Measurements from ENCODE around the gene ENTPD2. TPM values are rescaled to one million over a fixed set of nuclear protein-coding genes. Genes with fewer than 3 reads are reported as not detected.

The ENTPD2 gene
- total and polyA plus RNA-seq, 10 of the 15 experiments (the other 5 are each of a cell fraction or from before 2014, with no cell fraction given): 0.15 to 1.8 (median 0.65) TPM; not detected in 2

- TF ChIP-seq ZNF592 (IDR thresholded peaks at IDR 0.05) (no peak), PAX5 (IDR thresholded peaks at IDR 0.05; ENCODE audit: borderline replicate concordance, low read depth, low read length) (0 out of 2 replicates have a peak, but pooled peaks have one; percentile 33), MTA2 (IDR thresholded peaks at IDR 0.05; ENCODE audit: low read depth) (peak; percentile 75), MTA3 (IDR thresholded peaks at IDR 0.05; ENCODE audit: borderline replicate concordance, low read length) (peak; percentile 69; the same call in 1 of the 2 replicates), E2F8 (IDR thresholded peaks at IDR 0.05; ENCODE audit: low read depth, partially characterized antibody) (no peak), BCLAF1 (IDR thresholded peaks at IDR 0.05) (no peak), BHLHE40 (IDR thresholded peaks at IDR 0.05; ENCODE audit: borderline replicate concordance in 1 of 2, low read depth in 2 of 2, low read length in 1 of 2) (peak; percentile 50 to 64; a peak in 2 of 4 replicates), TBL1XR1 (IDR thresholded peaks at IDR 0.05; ENCODE audit: low read depth, low read length) (peak; percentile 73; the same call in 1 of the 2 replicates), NR2F1 (conservative IDR thresholded peaks at IDR 0.05) (peak; percentile 99), NR2C1 (IDR thresholded peaks at IDR 0.05) (peak; percentile 62), NR2C2 (IDR thresholded peaks at IDR 0.05; ENCODE audit: borderline replicate concordance, control insufficient read depth, insufficient read length, low read depth) (no peak), RAD51 (IDR thresholded peaks at IDR 0.05) (peak; percentile 37; the same call in 1 of the 2 replicates), POU2F2 (IDR thresholded peaks at IDR 0.05; ENCODE audit: borderline replicate concordance, low read depth, low read length) (peak; percentile 97; the same call in 2 of the 3 replicates), ETV6 (conservative IDR thresholded peaks at IDR 0.05 in 1 of 2, IDR thresholded peaks at IDR 0.05 in 1 of 2; ENCODE audit: borderline replicate concordance in 1 of 2, low read depth in 1 of 2) (no peak), PBX3 (IDR thresholded peaks at IDR 0.05; ENCODE audit: insufficient replicate concordance, low read depth, low read length) (peak; percentile 67)
Observed at GRCh38 chr9:137000177-137000930, 53.5 kb downstream of the ENTPD2 start (continued).
